ENCODE measurements around the gene BLVRB. TPM values are rescaled to one million over a fixed set of nuclear protein-coding genes. Genes with fewer than 3 reads are reported as not detected.

Gene BLVRB
- total and polyA plus RNA-seq, 9 of the 15 experiments (the other 6 are each of a cell fraction or from before 2014, with no cell fraction given): 81.1 to 749 (median 331) TPM

DNA sequence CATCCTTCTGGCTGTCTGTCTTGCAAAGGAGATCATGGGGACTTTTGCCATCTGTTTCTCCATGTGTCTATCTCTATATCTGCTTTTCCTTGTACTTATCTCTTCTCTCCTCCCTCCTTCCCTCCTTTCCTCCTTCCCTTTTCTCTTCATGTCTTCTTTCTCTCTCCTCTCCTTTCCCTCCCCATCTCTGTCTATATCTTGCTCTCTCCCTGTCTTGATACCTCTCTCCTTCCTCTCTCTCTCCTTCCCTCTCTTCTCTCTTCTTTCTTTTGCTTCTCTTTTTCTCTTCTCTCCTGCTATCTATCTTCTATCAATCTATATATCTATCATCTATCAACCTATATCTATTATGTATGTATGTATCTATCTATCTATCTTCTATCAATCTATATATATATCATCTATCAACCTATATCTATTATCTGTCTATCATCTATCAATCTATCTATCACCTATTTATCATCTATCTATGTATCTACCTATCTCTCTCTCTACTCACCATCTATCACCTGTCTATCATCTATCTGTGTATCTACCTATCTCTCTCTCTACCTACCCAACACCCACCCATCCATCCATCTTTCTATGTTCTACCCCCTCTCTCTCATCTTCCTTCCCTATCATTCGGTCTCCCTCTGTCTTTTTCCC lies 28.8 kb upstream of the BLVRB start:
- H3K79me2 ChIP-seq (ENCODE audit: control insufficient read depth, insufficient read depth, low read length): no peaks in the 10 kb centered on the region
- H3K27me3 ChIP-seq (ENCODE audit: control insufficient read depth in 2 of 2, insufficient read depth in 2 of 2, low read length in 2 of 2): no peaks in the 10 kb centered on the region
- ChIA-PET CTCF (ENCODE audit: low intra/inter-chr PET ratio) (no interaction called here), POLR2A (no interaction called here)
- no peak for DNase-seq (ENCODE audit: extremely low read depth in 1 of 4, low spot score in 3 of 4)
- intact Hi-C loops (cut with micrococcal nuclease) (no loop called here), in situ Hi-C loops (cut with MboI) (no loop called here)
- no peak overlapping the region; a peak in 1 of 4 replicates for H3K9ac ChIP-seq (ENCODE audit: insufficient read depth in 1 of 2, low read depth in 2 of 2, low read length in 2 of 2)
- TF ChIP-seq MAFK (IDR thresholded peaks at IDR 0.05; ENCODE audit: low read length): no peak
- no peak for TF ChIP-seq CHD2 (IDR thresholded peaks at IDR 0.05; ENCODE audit: low read depth, low read length)
- no peak for TF ChIP-seq SMAD4 (CRISPR knock-in tag; conservative IDR thresholded peaks at IDR 0.05)
- TF ChIP-seq, protein P1, sequence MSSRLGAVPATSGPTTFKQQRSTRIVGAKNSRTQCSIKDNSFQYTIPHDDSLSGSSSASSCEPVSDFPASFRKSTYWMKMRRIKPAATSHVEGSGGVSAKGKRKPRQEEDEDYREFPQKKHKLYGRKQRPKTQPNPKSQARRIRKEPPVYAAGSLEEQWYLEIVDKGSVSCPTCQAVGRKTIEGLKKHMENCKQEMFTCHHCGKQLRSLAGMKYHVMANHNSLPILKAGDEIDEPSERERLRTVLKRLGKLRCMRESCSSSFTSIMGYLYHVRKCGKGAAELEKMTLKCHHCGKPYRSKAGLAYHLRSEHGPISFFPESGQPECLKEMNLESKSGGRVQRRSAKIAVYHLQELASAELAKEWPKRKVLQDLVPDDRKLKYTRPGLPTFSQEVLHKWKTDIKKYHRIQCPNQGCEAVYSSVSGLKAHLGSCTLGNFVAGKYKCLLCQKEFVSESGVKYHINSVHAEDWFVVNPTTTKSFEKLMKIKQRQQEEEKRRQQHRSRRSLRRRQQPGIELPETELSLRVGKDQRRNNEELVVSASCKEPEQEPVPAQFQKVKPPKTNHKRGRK (tag; IDR thresholded peaks at IDR 0.05): peak; percentile 30; the same call in 1 of the 2 replicates
- no peak for TF ChIP-seq SMC3 (conservative IDR thresholded peaks at IDR 0.05; ENCODE audit: insufficient read depth, low read depth, low read length)
- TF ChIP-seq ZBTB2 (IDR thresholded peaks at IDR 0.05): 0 out of 2 replicates have a peak, but pooled peaks have one; percentile 50
- peaks cover 0 to 9% of the 10 kb centered on the region in 2 experiments; a peak in 3 of 5 replicates for H3K4me1 ChIP-seq (replicated peaks in 1 of 2; ENCODE audit: control insufficient read depth in 2 of 2, insufficient read depth in 2 of 2, low read length in 2 of 2)
- no peak overlapping the region for H3K27ac ChIP-seq (ENCODE audit: extremely low read depth, low read depth, low read length)
- H3K4me2 ChIP-seq (ENCODE audit: insufficient read depth, low read length): no peak overlapping the region
- ATAC-seq: no peak
- H3K36me3 ChIP-seq (ENCODE audit: control insufficient read depth, insufficient read depth, low read length): no peaks in the 10 kb centered on the region
- no peak overlapping the region for H3K4me3 ChIP-seq
- H4K20me1 ChIP-seq (replicated peaks; ENCODE audit: control insufficient read depth, insufficient read depth, low read length): no peaks in the 10 kb centered on the region
- H2AFZ ChIP-seq (ENCODE audit: low read depth, low read length): no peak overlapping the region
- FAIRE-seq: no peak
- BruUV-seq (replicated peaks): no TSS peak
- 30% methylated on average over 1 of the region's 1 CpG for WGBS (ENCODE audit: insufficient coverage, low coverage, missing lambda C conversion rate)
- H3K9me3 ChIP-seq (replicated peaks; ENCODE audit: control insufficient read depth, insufficient read depth, low read depth, low read length): no peaks in the 10 kb centered on the region
- peaks cover 3% of the 10 kb centered on the region for H3K9me1 ChIP-seq (ENCODE audit: control insufficient read depth, insufficient read depth, low read length)

All from K562 (cell line).